ELR (cell line): ENCODE data around the gene PRSS56.

Experiments
- DNase-seq: peaks from one replicate; pipeline ENCODE4 v3.0.0-alpha.2; 2015; ENCODE audit warnings: low read depth

Gene PRSS56

GRCh38 chr2:232486558-232487384, 33.4 kb upstream of the PRSS56 start:
- no peak for DNase-seq

- DNase-seq, result no peak
Measured at GRCh38 chr2:232487385-232488096, 32.6 kb upstream of the PRSS56 start, which contains the start of gene ECEL1. TSS of gene ECEL1 (minus strand) at chr2:232487834. CDS start at chr2:232486653, 1,181 bp downstream.

GRCh38 chr2:232488097-232488711, 32.0 kb upstream of the PRSS56 start:
- DNase-seq, result no peak

GRCh38 chr2:232488721-232489300, 31.4 kb upstream of the PRSS56 start:
- no peak for DNase-seq

GRCh38 chr2:232489516-232490220, 30.5 kb upstream of the PRSS56 start:
- DNase-seq, result no peak

- no peak for DNase-seq
Measured at GRCh38 chr2:232490221-232491138, 29.7 kb upstream of the PRSS56 start.

- no peak for DNase-seq
Measured at GRCh38 chr2:232491139-232491780, 28.9 kb upstream of the PRSS56 start.

- no peak for DNase-seq
Measured at GRCh38 chr2:232492236-232492848, 27.8 kb upstream of the PRSS56 start.

- no peak for DNase-seq
Measured at GRCh38 chr2:232492963-232493700, 27.1 kb upstream of the PRSS56 start.

GRCh38 chr2:232493701-232494474, 26.3 kb upstream of the PRSS56 start:
- DNase-seq, result no peak

- DNase-seq, result no peak
Measured at GRCh38 chr2:232494542-232494941, 25.6 kb upstream of the PRSS56 start.

GRCh38 chr2:232495292-232495691, 24.9 kb upstream of the PRSS56 start:
- DNase-seq, result no peak

GRCh38 chr2:232496501-232497270, 23.5 kb upstream of the PRSS56 start:
- DNase-seq, result no peak

- DNase-seq, result no peak
Measured at GRCh38 chr2:232497348-232497747, 22.8 kb upstream of the PRSS56 start.

GRCh38 chr2:232498452-232498851, 21.7 kb upstream of the PRSS56 start:
- no peak for DNase-seq

- DNase-seq, result no peak
Measured at GRCh38 chr2:232501331-232501771, 18.8 kb upstream of the PRSS56 start.

GRCh38 chr2:232501794-232502390, 18.3 kb upstream of the PRSS56 start:
- no peak for DNase-seq
